Stimulated activated CD8-positive, alpha-beta memory T cell treated with anti-CD3 and anti-CD28 coated beads, Interleukin-7, amount 100 ng/mL, for 48 hours (primary cell): ENCODE measurements around the gene BORA.
"Not testable (repeated sequence)": the region's sequence is repeated elsewhere in the genome, so short reads cannot be mapped to it uniquely, and the experiment has no call there.

Experiments used
- DNase-seq, 2 donors: peaks; one replicate each; pipeline ENCODE4 v3.0.0-alpha.2; 2020; ENCODE audit warnings: low read depth in 1 of 2; ENCODE audit errors: extremely low read depth in 1 of 2

The BORA gene

GRCh38 chr13:72727417-72728289 lies at the start of gene BORA, which contains the start of gene MZT1:
TSS of gene BORA (plus strand) at chr13:72727923. CDS start at chr13:72728941, 1,018 bp downstream.
TSS of gene MZT1 (minus strand) at chr13:72727629. CDS start at chr13:72727602, 27 bp downstream.
- DNase-seq: peak; percentile 91 to 93

- no peak for DNase-seq
Measured at GRCh38 chr13:72678312-72678711, 49.4 kb upstream of the BORA start.

- no peak for DNase-seq
Measured at GRCh38 chr13:72680353-72680752, 47.4 kb upstream of the BORA start.

- no peak for DNase-seq
Measured at GRCh38 chr13:72686766-72687165, 41.0 kb upstream of the BORA start.

GRCh38 chr13:72689181-72689696 lies 38.5 kb upstream of the BORA start:
- no peak for DNase-seq

GRCh38 chr13:72692884-72693514 lies 34.7 kb upstream of the BORA start:
- DNase-seq: no peak

- no peak for DNase-seq
Measured at GRCh38 chr13:72693832-72694231, 33.9 kb upstream of the BORA start.

- no peak for DNase-seq
Measured at GRCh38 chr13:72694314-72694713, 33.4 kb upstream of the BORA start.

GRCh38 chr13:72696579-72696978 lies 31.1 kb upstream of the BORA start:
- no peak for DNase-seq

- DNase-seq: no peak
Measured at GRCh38 chr13:72698164-72698563, 29.6 kb upstream of the BORA start.

- no peak for DNase-seq
Measured at GRCh38 chr13:72700509-72700908, 27.2 kb upstream of the BORA start.

GRCh38 chr13:72716776-72717175 lies 10.9 kb upstream of the BORA start:
- no peak for DNase-seq

- DNase-seq: not testable (repeated sequence)
Measured at GRCh38 chr13:72726185-72726584, 1.5 kb upstream of the BORA start.

GRCh38 chr13:72726726-72727416 lies 852 bp upstream of the BORA start:
- peak in 1 of 2 donors; percentile 22 for DNase-seq

GRCh38 chr13:72728290-72728605 lies 525 bp downstream of the BORA start:
- DNase-seq: no peak

GRCh38 chr13:72737033-72737432 lies 9.3 kb downstream of the BORA start:
- no peak for DNase-seq

GRCh38 chr13:72740015-72740414 lies 12.3 kb downstream of the BORA start:
- no peak for DNase-seq

GRCh38 chr13:72745260-72745659 lies 17.5 kb downstream of the BORA start:
- no peak for DNase-seq

- DNase-seq: no peak
Measured at GRCh38 chr13:72751220-72751619, 23.5 kb downstream of the BORA start.

- DNase-seq: no peak
Measured at GRCh38 chr13:72754111-72754510, 26.4 kb downstream of the BORA start.

- DNase-seq: no peak
Measured at GRCh38 chr13:72757792-72758535, 30.2 kb downstream of the BORA start.
